Lower leg skin (tissue), 3 donors: ENCODE results near the gene TAAR2.

Experiments
- POLR2A ChIP-seq, 2 donors: fragments of 450-650 bp; IDR thresholded peaks; one replicate each; pipeline ENCODE4 v1.6.1; 2016 to 2017; ENCODE audit warnings: antibody characterized with exemption in 2 of 2, mild to moderate bottlenecking in 1 of 2, moderate library complexity in 1 of 2
- TF ChIP-seq, protein P1 (sequence below), 3 donors: fragments of 450-650 bp; IDR thresholded peaks; one replicate each; pipeline ENCODE4 v1.5.1; 2016; ENCODE audit warnings: antibody characterized with exemption in 3 of 3, mild to moderate bottlenecking in 3 of 3, moderate library complexity in 2 of 3

DNA sequence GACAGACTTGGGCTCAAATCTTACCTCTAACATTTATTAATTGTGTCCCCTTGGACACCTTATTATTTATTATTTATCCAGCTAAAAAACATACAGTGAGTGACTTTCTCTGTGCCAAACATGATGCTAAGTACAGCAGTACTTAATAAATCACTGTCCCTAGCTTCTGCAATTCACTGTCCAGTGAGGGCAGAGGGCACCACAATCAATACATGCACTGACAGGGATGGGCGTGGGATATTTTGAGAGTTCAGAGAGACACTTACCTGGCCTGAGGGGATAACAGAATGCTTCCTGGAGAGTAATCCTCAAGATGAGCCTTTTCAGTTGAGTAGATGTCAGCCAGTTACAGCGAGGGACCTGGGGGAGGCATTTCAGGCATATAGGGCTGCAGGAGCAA is 9.3 kb upstream of the TAAR2 start:
- TF ChIP-seq, protein P1, sequence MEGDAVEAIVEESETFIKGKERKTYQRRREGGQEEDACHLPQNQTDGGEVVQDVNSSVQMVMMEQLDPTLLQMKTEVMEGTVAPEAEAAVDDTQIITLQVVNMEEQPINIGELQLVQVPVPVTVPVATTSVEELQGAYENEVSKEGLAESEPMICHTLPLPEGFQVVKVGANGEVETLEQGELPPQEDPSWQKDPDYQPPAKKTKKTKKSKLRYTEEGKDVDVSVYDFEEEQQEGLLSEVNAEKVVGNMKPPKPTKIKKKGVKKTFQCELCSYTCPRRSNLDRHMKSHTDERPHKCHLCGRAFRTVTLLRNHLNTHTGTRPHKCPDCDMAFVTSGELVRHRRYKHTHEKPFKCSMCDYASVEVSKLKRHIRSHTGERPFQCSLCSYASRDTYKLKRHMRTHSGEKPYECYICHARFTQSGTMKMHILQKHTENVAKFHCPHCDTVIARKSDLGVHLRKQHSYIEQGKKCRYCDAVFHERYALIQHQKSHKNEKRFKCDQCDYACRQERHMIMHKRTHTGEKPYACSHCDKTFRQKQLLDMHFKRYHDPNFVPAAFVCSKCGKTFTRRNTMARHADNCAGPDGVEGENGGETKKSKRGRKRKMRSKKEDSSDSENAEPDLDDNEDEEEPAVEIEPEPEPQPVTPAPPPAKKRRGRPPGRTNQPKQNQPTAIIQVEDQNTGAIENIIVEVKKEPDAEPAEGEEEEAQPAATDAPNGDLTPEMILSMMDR (IDR thresholded peaks at IDR 0.05), result no peak
- TF ChIP-seq POLR2A (IDR thresholded peaks at IDR 0.05), result no peak
